Skeletal muscle satellite cell (primary cell): ENCODE results near the gene ELOVL3.
A peak's percentile ranks its signal among the peaks of the same experiment; 100 is the strongest.
"Not testable (repeated sequence)": the region's sequence is repeated elsewhere in the genome, so short reads cannot be mapped to it uniquely, and the experiment has no call there.

Experiments used
- H3K27me3 ChIP-seq: 2 replicates; pipeline ENCODE4 v1.7.0; 2013; ENCODE audit warnings: low read length; ENCODE audit not compliant: control insufficient read depth, insufficient read depth
- H3K36me3 ChIP-seq: 2 replicates; pipeline ENCODE4 v1.7.0; 2013; ENCODE audit warnings: mild to moderate bottlenecking, control low read depth, low read length; ENCODE audit not compliant: insufficient read depth
- H3K4me1 ChIP-seq: 2 replicates; pipeline ENCODE4 v1.7.0; 2013; ENCODE audit warnings: low read length; ENCODE audit not compliant: control insufficient read depth, insufficient read depth
- H3K4me2 ChIP-seq: 2 replicates; pipeline ENCODE4 v1.7.0; 2013; ENCODE audit warnings: mild to moderate bottlenecking, low read length
- H3K4me3 ChIP-seq: 2 replicates; pipeline ENCODE4 v1.7.0; 2013; ENCODE audit warnings: low read length
- H3K9ac ChIP-seq: 2 replicates; pipeline ENCODE4 v1.7.0; 2013; ENCODE audit warnings: mild to moderate bottlenecking, low read depth, low read length, moderate library complexity
- H3K9me3 ChIP-seq: replicated peaks from 2 replicates; pipeline ENCODE4 v1.7.0; 2013; ENCODE audit warnings: mild to moderate bottlenecking, control low read depth, low read length

The ELOVL3 gene

GRCh38 chr10:102241444-102242117, 15.5 kb downstream of the ELOVL3 start, which contains the start of gene PITX3:
Gene PITX3 (minus strand): TSS chr10:102241512. CDS start chr10:102232080, 9,432 bp downstream.
- H3K9me3 ChIP-seq, result no peaks in the 10 kb centered on the region
- H3K9ac ChIP-seq, result peak within 1 kb of the TSS; percentile 66

GRCh38 chr10:102242118-102242485, 16.0 kb downstream of the ELOVL3 start:
- Histone ChIP-seq H3K9ac (peak overlapping the region; percentile 64), H3K4me3 (peak overlapping the region; percentile 80), H3K4me1 (peaks cover 56% of the 10 kb centered on the region), H3K36me3 (no peaks in the 10 kb centered on the region), H3K27me3 (no peaks in the 10 kb centered on the region), H3K4me2 (peak overlapping the region; percentile 94), H3K9me3 (no peaks in the 10 kb centered on the region)

More at GRCh38 chr10:102241444-102242117, 15.5 kb downstream of the ELOVL3 start, which contains the start of gene PITX3:
- Histone ChIP-seq H3K4me2 (peak within 1 kb of the TSS; percentile 94), H3K36me3 (no peaks in the 10 kb centered on the region), H3K4me3 (peak within 1 kb of the TSS; percentile 80), H3K27me3 (no peaks in the 10 kb centered on the region), H3K4me1 (peaks cover 56% of the 10 kb centered on the region)

DNA sequence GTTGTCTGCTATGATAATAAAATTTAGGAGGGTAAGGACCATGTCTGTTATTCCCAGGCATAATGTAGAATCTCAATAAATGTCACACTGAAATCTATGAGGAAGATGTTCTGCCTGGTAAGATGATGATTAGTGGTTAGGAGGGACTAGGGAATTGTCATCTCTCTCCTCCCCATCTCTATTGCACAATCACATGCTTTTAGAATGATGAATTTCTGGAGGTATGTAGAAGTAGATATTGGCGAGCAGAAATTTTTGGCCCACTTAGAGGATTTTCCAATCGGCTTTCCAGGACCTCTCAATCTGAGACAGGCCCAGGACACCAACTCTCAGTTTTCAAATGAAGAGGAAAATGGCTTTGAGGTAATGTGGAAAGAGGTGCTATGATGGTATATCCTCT, 17.2 kb downstream of the ELOVL3 start:
- no peaks in the 10 kb centered on the region for H3K36me3 ChIP-seq
- no peak overlapping the region for H3K4me3 ChIP-seq
- H3K9me3 ChIP-seq, result no peaks in the 10 kb centered on the region
- H3K4me2 ChIP-seq, result peak overlapping the region; percentile 43
- no peak overlapping the region for H3K9ac ChIP-seq
- peaks cover 58% of the 10 kb centered on the region for H3K4me1 ChIP-seq
- H3K27me3 ChIP-seq, result no peaks in the 10 kb centered on the region

DNA sequence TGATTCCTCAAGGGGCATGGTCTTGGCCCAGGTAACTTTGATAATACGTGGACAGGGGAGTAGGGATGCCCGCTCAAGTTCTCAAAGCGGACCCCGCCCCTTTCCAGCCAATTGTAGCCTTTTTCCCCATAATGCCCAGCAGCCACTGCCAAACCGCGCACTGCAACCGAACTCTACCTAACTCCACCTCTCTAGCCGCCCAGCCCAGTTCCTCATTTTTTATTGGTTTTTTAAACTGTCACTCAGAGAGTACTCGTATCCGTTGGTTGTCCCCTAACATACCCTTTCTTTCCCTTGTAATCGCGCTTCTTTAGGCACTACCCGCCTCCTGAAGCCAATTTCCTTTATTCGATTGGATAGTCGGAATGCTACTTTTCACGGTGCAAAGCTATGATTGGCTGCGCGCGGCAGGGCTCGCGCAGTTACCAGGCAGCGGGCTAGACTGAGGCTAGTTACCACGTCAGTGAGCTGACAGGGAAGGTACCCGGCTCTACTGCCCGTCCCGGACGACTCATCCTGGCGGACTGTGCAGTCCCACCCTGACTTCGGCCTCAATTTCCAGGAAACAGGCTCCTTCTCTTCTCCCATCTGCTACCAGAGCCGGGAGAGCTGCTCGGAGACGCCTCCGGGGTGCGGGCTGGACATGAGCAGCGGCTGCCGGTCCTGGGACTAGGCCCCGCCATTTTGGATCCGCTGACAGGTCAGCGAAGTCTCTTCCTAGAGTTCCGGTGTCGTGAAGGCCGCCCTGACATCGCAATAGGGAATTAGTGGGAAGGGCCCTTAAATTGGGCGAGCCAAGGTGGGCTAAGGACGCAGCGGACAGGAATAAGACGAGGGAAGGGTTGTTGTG, 19.2 kb downstream of the ELOVL3 start, which contains the start of gene GBF1:
GBF1 (plus strand) TSS at position 451 of the 850 bp plus-strand sequence. CDS start 13,407 bp downstream, outside the sequence.
- Histone ChIP-seq H3K9ac (peak within 1 kb of the TSS; percentile 90), H3K4me3 (peak within 1 kb of the TSS; percentile 91), H3K27me3 (no peaks in the 10 kb centered on the region), H3K4me1 (peaks cover 56% of the 10 kb centered on the region), H3K4me2 (peak within 1 kb of the TSS; percentile 90), H3K9me3 (no peaks in the 10 kb centered on the region), H3K36me3 (no peaks in the 10 kb centered on the region)

- H3K27me3 ChIP-seq, result no peaks in the 10 kb centered on the region
- no peaks in the 10 kb centered on the region for H3K36me3 ChIP-seq
- peak overlapping the region; percentile 90 for H3K9ac ChIP-seq
- peak overlapping the region; percentile 91 for H3K4me3 ChIP-seq
- H3K4me1 ChIP-seq, result peaks cover 51% of the 10 kb centered on the region
- peak overlapping the region; percentile 90 for H3K4me2 ChIP-seq
- no peaks in the 10 kb centered on the region for H3K9me3 ChIP-seq
These were observed 19.8 kb downstream of the ELOVL3 start for GRCh38 chr10:102245932-102246251.

GRCh38 chr10:102246261-102246660, 20.2 kb downstream of the ELOVL3 start:
- peak overlapping the region; percentile 91 for H3K4me3 ChIP-seq
- H3K36me3 ChIP-seq, result no peaks in the 10 kb centered on the region
- H3K9ac ChIP-seq, result peak overlapping the region; percentile 90
- no peaks in the 10 kb centered on the region for H3K9me3 ChIP-seq
- peaks cover 49% of the 10 kb centered on the region for H3K4me1 ChIP-seq
- no peaks in the 10 kb centered on the region for H3K27me3 ChIP-seq
- peak overlapping the region; percentile 90 for H3K4me2 ChIP-seq

DNA sequence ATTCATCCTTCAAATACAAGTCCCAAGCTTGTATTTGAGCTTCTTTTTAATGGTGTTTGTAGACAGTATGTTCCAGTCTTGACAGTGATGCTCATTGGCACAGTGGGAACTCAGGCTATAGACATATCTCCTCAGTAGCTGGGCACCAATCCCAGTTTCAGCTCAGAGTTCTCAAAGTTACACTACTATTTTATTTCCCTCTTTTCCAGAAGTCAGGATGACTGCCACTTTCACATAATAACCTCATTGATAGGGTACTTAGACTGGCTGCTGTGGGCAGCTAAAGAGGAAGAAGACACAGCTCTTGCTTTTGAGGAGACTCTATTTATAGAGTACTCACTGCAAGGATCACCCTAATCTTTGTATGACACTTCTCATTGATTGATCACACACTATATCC, 21.6 kb downstream of the ELOVL3 start:
- Histone ChIP-seq H3K4me1 (peaks cover 45% of the 10 kb centered on the region), H3K9me3 (no peaks in the 10 kb centered on the region), H3K4me3 (peak overlapping the region; percentile 91), H3K27me3 (no peaks in the 10 kb centered on the region), H3K4me2 (peak overlapping the region; percentile 90), H3K9ac (no peak overlapping the region), H3K36me3 (no peaks in the 10 kb centered on the region)

DNA sequence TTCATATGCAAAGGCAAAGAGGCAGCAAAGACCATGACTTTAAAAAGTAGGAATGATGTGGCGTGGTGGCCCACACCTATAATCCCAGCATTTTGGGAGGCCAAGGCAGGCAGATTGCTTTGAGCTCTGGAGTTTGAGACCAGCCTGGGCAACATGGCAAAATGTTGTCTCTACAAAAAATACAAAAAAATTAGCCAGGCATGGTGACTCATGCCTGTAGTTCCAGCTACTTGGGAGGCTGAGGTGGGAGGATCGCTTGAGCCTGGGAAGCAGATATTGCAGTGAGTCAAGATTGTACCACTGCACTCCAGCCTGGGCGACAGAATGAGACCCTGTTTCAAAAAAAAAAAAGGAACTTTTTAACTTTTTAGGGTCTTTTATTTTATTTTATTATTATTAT, 26.4 kb downstream of the ELOVL3 start:
- peaks cover 16% of the 10 kb centered on the region for H3K4me1 ChIP-seq
- not testable (repeated sequence) for H3K4me3 ChIP-seq, H3K36me3 ChIP-seq, H3K9me3 ChIP-seq, H3K4me2 ChIP-seq, H3K9ac ChIP-seq, H3K27me3 ChIP-seq

GRCh38 chr10:102254426-102254825, 28.3 kb downstream of the ELOVL3 start:
- no peak overlapping the region for H3K9ac ChIP-seq
- no peak overlapping the region for H3K4me3 ChIP-seq
- no peaks in the 10 kb centered on the region for H3K9me3 ChIP-seq
- H3K4me1 ChIP-seq, result peaks cover 5% of the 10 kb centered on the region
- H3K36me3 ChIP-seq, result peaks cover 14% of the 10 kb centered on the region
- H3K27me3 ChIP-seq, result no peaks in the 10 kb centered on the region
- H3K4me2 ChIP-seq, result no peak overlapping the region

GRCh38 chr10:102255404-102255803, 29.3 kb downstream of the ELOVL3 start:
- no peaks in the 10 kb centered on the region for H3K27me3 ChIP-seq
- H3K36me3 ChIP-seq, result peaks cover 23% of the 10 kb centered on the region
- H3K4me3 ChIP-seq, result no peak overlapping the region
- no peaks in the 10 kb centered on the region for H3K9me3 ChIP-seq
- peaks cover 5% of the 10 kb centered on the region for H3K4me1 ChIP-seq
- H3K9ac ChIP-seq, result no peak overlapping the region
- H3K4me2 ChIP-seq, result no peak overlapping the region

GRCh38 chr10:102261196-102261595, 35.1 kb downstream of the ELOVL3 start:
- H3K36me3 ChIP-seq, result peaks cover 43% of the 10 kb centered on the region
- peak overlapping the region; percentile 46 for H3K9ac ChIP-seq
- H3K4me2 ChIP-seq, result peak overlapping the region; percentile 12
- H3K4me3 ChIP-seq, result no peak overlapping the region
- no peaks in the 10 kb centered on the region for H3K27me3 ChIP-seq
- H3K4me1 ChIP-seq, result peaks cover 43% of the 10 kb centered on the region
- H3K9me3 ChIP-seq, result no peaks in the 10 kb centered on the region
